ENCODE measurements around the gene TTC9B. TPM values are rescaled to one million over a fixed set of nuclear protein-coding genes. Genes with fewer than 3 reads are reported as not detected.

Gene TTC9B
- polyA plus RNA-seq, 4 donors: 0.21 to 2.6 TPM; not detected in 2

- DNase-seq (no peak), FAIRE-seq (no peak)
- H3K9me3 ChIP-seq (ENCODE audit: control insufficient read depth in 2 of 2, insufficient read depth in 1 of 2, low read depth in 1 of 2, low read length in 1 of 2): peaks cover 0 to 12% of the 10 kb centered on the region in 2 donors
- H3K4me1 ChIP-seq (ENCODE audit: control insufficient read depth in 3 of 3, insufficient read depth in 2 of 3, low read depth in 1 of 3, low read length in 2 of 3): no peaks in the 10 kb centered on the region
- peaks cover 0 to 36% (median 0%) of the 10 kb centered on the region in 3 donors for H3K36me3 ChIP-seq (ENCODE audit: control insufficient read depth in 3 of 3, insufficient read depth in 2 of 3, low read depth in 1 of 3, low read length in 3 of 3)
- H3K27me3 ChIP-seq (ENCODE audit: control insufficient read depth in 3 of 3, insufficient read depth in 3 of 3, low read length in 3 of 3): no peaks in the 10 kb centered on the region
- H3K27ac ChIP-seq (ENCODE audit: low read depth in 1 of 3, low read length in 2 of 3): no peak overlapping the region
- no peak overlapping the region for H3K4me3 ChIP-seq (ENCODE audit: low read depth in 1 of 3, low read length in 3 of 3)
- 95 to 96% (median 96%) methylated on average over 20 to 21 of the region's 21 CpGs for WGBS, 3 donors
Measured at GRCh38 chr19:40205760-40206159, 12.4 kb downstream of the TTC9B start.

- FAIRE-seq: no peak
- peaks cover 0 to 33% (median 0%) of the 10 kb centered on the region in 3 donors for H3K36me3 ChIP-seq (ENCODE audit: control insufficient read depth in 3 of 3, insufficient read depth in 2 of 3, low read depth in 1 of 3, low read length in 3 of 3)
- no peaks in the 10 kb centered on the region for H3K27me3 ChIP-seq (ENCODE audit: control insufficient read depth in 3 of 3, insufficient read depth in 3 of 3, low read length in 3 of 3)
- H3K9me3 ChIP-seq (ENCODE audit: control insufficient read depth in 2 of 2, insufficient read depth in 1 of 2, low read depth in 1 of 2, low read length in 1 of 2): peaks cover 0 to 12% of the 10 kb centered on the region in 2 donors
- no peak overlapping the region for H3K27ac ChIP-seq (ENCODE audit: low read depth in 1 of 3, low read length in 2 of 3)
- 96 to 98% (median 96%) methylated on average over 16 of the region's 16 CpGs for WGBS, 3 donors
- no peak overlapping the region for H3K4me3 ChIP-seq (ENCODE audit: low read depth in 1 of 3, low read length in 3 of 3)
- no peaks in the 10 kb centered on the region for H3K4me1 ChIP-seq (ENCODE audit: control insufficient read depth in 3 of 3, insufficient read depth in 2 of 3, low read depth in 1 of 3, low read length in 2 of 3)
- DNase-seq: no peak
Measured at GRCh38 chr19:40204381-40204780, 13.8 kb downstream of the TTC9B start.

DNA sequence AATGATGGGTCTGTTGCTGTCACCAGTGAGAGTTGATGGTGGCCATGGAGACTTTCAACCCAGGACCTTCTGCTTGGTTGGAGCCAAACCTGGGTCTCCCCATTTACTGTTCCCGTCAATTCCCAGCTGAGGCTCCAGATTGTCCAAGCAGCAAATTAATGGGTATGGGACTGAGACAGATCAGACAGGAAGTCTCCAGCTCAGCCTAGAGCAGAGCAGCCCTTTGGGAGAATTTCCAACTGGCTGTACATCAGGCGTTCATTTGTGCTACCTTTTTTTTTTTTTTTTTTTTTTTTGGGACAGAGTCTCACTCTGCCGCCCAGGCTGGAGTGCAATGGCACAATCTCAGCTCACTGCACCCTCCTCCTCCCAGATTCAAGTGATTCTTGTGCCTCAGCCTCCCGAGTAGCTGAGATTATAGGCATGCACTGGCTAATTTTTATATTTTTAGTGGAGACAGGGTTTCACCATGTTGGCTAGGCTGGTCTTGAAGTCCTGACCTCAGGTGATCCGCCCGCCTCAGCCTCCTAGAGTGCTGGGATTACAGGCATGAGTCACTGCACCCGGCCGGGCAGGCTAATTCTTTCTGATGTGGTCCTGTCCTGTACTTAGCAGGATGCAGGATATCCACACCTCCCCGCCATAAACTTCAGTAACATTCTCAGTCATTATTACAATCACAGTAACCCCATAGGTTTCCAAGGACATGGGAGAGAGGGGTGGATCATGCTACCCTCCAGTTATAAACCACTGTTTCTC is 17.7 kb downstream of the TTC9B start:
- no peaks in the 10 kb centered on the region for H3K4me1 ChIP-seq (ENCODE audit: control insufficient read depth in 3 of 3, insufficient read depth in 2 of 3, low read depth in 1 of 3, low read length in 2 of 3)
- peaks cover 0 to 8% of the 10 kb centered on the region in 2 donors for H3K9me3 ChIP-seq (ENCODE audit: control insufficient read depth in 2 of 2, insufficient read depth in 1 of 2, low read depth in 1 of 2, low read length in 1 of 2)
- H3K36me3 ChIP-seq (ENCODE audit: control insufficient read depth in 3 of 3, insufficient read depth in 2 of 3, low read depth in 1 of 3, low read length in 3 of 3): peaks cover 0 to 26% (median 0%) of the 10 kb centered on the region in 3 donors
- no peak for FAIRE-seq
- DNase-seq: no peak
- no peak overlapping the region for H3K27ac ChIP-seq (ENCODE audit: low read depth in 1 of 3, low read length in 2 of 3)
- no peaks in the 10 kb centered on the region for H3K27me3 ChIP-seq (ENCODE audit: control insufficient read depth in 3 of 3, insufficient read depth in 3 of 3, low read length in 3 of 3)
- H3K4me3 ChIP-seq (ENCODE audit: low read depth in 1 of 3, low read length in 3 of 3): no peak overlapping the region
- 79 to 83% (median 80%) methylated on average over 9 of the region's 9 CpGs for WGBS, 3 donors

- FAIRE-seq: no peak
- WGBS, 3 donors: 96% methylated on average over 29 of the region's 29 CpGs
- H3K4me1 ChIP-seq (ENCODE audit: control insufficient read depth in 3 of 3, insufficient read depth in 2 of 3, low read depth in 1 of 3, low read length in 2 of 3): no peaks in the 10 kb centered on the region
Measured at GRCh38 chr19:40198272-40198990, 19.8 kb downstream of the TTC9B start.

GRCh38 chr19:40193587-40193849 is 24.7 kb downstream of the TTC9B start:
- Histone ChIP-seq H3K27ac (ENCODE audit: low read depth in 1 of 3, low read length in 2 of 3) (no peak overlapping the region), H3K27me3 (ENCODE audit: control insufficient read depth in 3 of 3, insufficient read depth in 3 of 3, low read length in 3 of 3) (no peaks in the 10 kb centered on the region), H3K4me3 (ENCODE audit: low read depth in 1 of 3, low read length in 3 of 3) (no peak overlapping the region), H3K4me1 (ENCODE audit: control insufficient read depth in 3 of 3, insufficient read depth in 2 of 3, low read depth in 1 of 3, low read length in 2 of 3) (peaks cover 0 to 4% (median 0%) of the 10 kb centered on the region in 3 donors), H3K9me3 (ENCODE audit: control insufficient read depth in 2 of 2, insufficient read depth in 1 of 2, low read depth in 1 of 2, low read length in 1 of 2) (no peaks in the 10 kb centered on the region), H3K36me3 (ENCODE audit: control insufficient read depth in 3 of 3, insufficient read depth in 2 of 3, low read depth in 1 of 3, low read length in 3 of 3) (peaks cover 0 to 3% (median 0%) of the 10 kb centered on the region in 3 donors)
- DNase-seq (no peak), FAIRE-seq (no peak)
- 90 to 96% (median 94%) methylated on average over 3 of the region's 3 CpGs for WGBS, 3 donors

More at GRCh38 chr19:40198272-40198990, 19.8 kb downstream of the TTC9B start:
- Histone ChIP-seq H3K27me3 (ENCODE audit: control insufficient read depth in 3 of 3, insufficient read depth in 3 of 3, low read length in 3 of 3) (no peaks in the 10 kb centered on the region), H3K4me3 (ENCODE audit: low read depth in 1 of 3, low read length in 3 of 3) (no peak overlapping the region), H3K27ac (ENCODE audit: low read depth in 1 of 3, low read length in 2 of 3) (no peak overlapping the region), H3K36me3 (ENCODE audit: control insufficient read depth in 3 of 3, insufficient read depth in 2 of 3, low read depth in 1 of 3, low read length in 3 of 3) (peaks cover 0 to 9% (median 0%) of the 10 kb centered on the region in 3 donors), H3K9me3 (ENCODE audit: control insufficient read depth in 2 of 2, insufficient read depth in 1 of 2, low read depth in 1 of 2, low read length in 1 of 2) (no peaks in the 10 kb centered on the region)
- no peak for DNase-seq

DNA sequence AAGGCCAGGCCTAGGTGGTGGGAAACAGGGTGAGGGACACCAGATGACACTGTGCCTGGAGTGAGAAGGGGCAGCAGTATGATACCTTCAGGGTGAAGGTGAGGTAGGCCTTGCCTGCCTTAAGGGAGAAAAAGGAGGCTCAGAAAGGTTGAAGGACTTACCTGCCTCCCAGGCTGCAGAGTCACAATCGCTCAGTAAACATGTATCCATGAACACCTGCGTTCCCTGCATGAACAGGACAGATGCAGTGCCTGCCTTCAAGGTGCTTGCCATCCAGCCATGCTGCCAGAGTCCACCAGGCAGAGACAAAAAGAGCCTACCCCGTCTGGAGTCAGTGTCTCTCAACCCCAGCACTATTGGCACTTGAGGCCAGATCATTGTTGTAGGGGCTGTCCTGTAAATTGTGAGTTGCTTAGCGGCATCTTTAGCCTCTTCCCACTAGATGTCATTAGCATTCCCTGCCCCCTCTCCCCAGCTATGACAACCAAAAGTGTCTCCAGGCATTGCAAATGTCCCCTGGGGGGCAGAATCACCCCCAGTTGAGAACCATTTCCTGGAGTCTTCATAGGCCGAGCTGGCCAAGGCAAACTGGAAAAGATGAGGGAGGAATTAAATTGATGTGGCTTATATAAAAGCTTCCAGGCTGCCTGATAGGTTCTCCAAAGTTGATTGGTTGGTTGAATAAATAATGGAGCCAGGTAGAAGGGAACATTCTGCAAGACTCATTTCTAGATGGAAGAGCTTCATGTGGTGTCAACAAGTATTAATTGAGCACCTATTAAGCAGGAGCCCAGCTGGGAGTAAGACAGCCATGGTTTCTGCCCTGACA is 25.2 kb downstream of the TTC9B start:
- Histone ChIP-seq H3K9me3 (ENCODE audit: control insufficient read depth in 2 of 2, insufficient read depth in 1 of 2, low read depth in 1 of 2, low read length in 1 of 2) (no peaks in the 10 kb centered on the region), H3K4me3 (ENCODE audit: low read depth in 1 of 3, low read length in 3 of 3) (no peak overlapping the region), H3K27ac (ENCODE audit: low read depth in 1 of 3, low read length in 2 of 3) (no peak overlapping the region), H3K4me1 (ENCODE audit: control insufficient read depth in 3 of 3, insufficient read depth in 2 of 3, low read depth in 1 of 3, low read length in 2 of 3) (peaks cover 0 to 4% (median 0%) of the 10 kb centered on the region in 3 donors), H3K27me3 (ENCODE audit: control insufficient read depth in 3 of 3, insufficient read depth in 3 of 3, low read length in 3 of 3) (no peaks in the 10 kb centered on the region), H3K36me3 (ENCODE audit: control insufficient read depth in 3 of 3, insufficient read depth in 2 of 3, low read depth in 1 of 3, low read length in 3 of 3) (no peaks in the 10 kb centered on the region)
- WGBS, 3 donors: 82 to 91% (median 90%) methylated on average over 5 of the region's 5 CpGs
- no peak for FAIRE-seq
- no peak for DNase-seq

DNA sequence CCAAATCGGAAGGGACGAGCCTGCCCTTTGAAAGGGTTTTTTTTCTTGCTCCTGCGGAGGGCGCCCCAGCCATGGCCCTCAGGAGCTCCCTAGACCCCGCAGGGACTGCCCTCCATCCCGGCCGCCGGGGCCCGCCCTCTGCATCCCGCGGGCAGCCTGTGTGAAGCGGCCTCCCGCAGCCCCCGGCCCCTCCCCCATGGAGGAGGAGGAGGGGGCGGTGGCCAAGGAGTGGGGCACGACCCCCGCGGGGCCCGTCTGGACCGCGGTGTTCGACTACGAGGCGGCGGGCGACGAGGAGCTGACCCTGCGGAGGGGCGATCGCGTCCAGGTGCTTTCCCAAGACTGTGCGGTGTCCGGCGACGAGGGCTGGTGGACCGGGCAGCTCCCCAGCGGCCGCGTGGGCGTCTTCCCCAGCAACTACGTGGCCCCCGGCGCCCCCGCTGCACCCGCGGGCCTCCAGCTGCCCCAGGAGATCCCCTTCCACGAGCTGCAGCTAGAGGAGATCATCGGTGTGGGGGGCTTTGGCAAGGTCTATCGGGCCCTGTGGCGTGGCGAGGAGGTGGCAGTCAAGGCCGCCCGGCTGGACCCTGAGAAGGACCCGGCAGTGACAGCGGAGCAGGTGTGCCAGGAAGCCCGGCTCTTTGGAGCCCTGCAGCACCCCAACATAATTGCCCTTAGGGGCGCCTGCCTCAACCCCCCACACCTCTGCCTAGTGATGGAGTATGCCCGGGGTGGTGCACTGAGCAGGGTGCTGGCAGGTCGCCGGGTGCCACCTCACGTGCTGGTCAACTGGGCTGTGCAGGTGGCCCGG is 26.1 kb downstream of the TTC9B start:
- Histone ChIP-seq H3K9me3 (ENCODE audit: control insufficient read depth in 2 of 2, insufficient read depth in 1 of 2, low read depth in 1 of 2, low read length in 1 of 2) (no peaks in the 10 kb centered on the region), H3K4me1 (ENCODE audit: control insufficient read depth in 3 of 3, insufficient read depth in 2 of 3, low read depth in 1 of 3, low read length in 2 of 3) (peaks cover 0 to 4% (median 0%) of the 10 kb centered on the region in 3 donors), H3K27ac (ENCODE audit: low read depth in 1 of 3, low read length in 2 of 3) (no peak overlapping the region), H3K27me3 (ENCODE audit: control insufficient read depth in 3 of 3, insufficient read depth in 3 of 3, low read length in 3 of 3) (no peaks in the 10 kb centered on the region), H3K36me3 (ENCODE audit: control insufficient read depth in 3 of 3, insufficient read depth in 2 of 3, low read depth in 1 of 3, low read length in 3 of 3) (no peaks in the 10 kb centered on the region), H3K4me3 (ENCODE audit: low read depth in 1 of 3, low read length in 3 of 3) (peak overlapping the region; percentile 43 to 91 (median 89))
- peak in 1 of 2 donors; percentile 52 for DNase-seq
- no peak for FAIRE-seq
- whole genome bisulfite sequencing, 3 donors: 14 to 18% (median 15%) methylated on average over 35 to 62 of the region's 62 CpGs
